AG08396 (cell line): Measurements from ENCODE around the gene NR2C2.
"Not testable (repeated sequence)": the region's sequence is repeated elsewhere in the genome, so short reads cannot be mapped to it uniquely, and the experiment has no call there.

Source experiments
- DNase-seq: peaks from one replicate; pipeline ENCODE4 v3.0.0; 2012; ENCODE audit warnings: low spot score, mixed read lengths

The NR2C2 gene

DNA sequence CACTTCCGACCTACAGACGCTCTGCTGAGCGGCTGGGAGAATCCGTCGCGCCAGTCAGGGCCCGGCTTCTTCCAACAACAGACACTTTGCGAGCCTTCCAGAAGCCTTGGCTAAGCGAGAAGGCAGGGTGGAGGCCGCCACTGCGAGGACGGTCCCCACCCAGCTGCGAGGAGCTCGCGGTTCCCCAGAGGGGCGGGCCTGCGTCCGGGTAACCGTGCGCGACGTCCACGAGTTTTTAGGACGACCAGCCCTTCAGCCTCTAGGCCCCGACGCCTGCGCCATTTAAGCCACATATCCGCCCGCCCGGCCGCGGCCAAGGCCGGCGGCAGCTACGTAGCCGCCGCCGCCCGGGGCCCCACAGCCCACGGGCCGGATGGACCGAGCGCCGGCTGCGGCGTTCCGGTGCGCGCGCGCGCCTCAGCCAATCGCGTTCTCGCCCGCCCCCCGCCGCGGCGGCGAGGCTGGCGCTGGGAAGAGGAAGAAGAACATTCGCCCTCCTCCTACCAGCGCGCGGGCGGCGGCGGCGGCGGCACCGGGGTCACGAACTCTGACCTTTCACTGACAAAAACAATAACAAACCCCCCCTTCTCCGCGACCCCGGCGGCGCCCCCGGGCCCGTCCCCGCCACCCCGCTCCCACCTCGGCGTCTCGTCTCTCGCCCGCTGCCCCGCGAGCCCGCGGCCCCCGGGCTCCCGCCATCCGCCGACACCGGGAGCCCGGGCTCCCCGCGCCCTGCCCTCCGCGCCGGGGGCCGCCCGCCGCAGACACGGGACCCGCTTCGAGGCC lies at the start of gene NR2C2:
NR2C2 (plus strand) TSS at position 484 of the 786 bp plus-strand sequence. CDS start 56,332 bp downstream, outside the sequence.
- peak; percentile 93 for DNase-seq

GRCh38 chr3:14898929-14899328 lies 48.5 kb upstream of the NR2C2 start:
- DNase-seq: no peak

GRCh38 chr3:14899993-14900618 lies 47.3 kb upstream of the NR2C2 start:
- DNase-seq: no peak

DNA sequence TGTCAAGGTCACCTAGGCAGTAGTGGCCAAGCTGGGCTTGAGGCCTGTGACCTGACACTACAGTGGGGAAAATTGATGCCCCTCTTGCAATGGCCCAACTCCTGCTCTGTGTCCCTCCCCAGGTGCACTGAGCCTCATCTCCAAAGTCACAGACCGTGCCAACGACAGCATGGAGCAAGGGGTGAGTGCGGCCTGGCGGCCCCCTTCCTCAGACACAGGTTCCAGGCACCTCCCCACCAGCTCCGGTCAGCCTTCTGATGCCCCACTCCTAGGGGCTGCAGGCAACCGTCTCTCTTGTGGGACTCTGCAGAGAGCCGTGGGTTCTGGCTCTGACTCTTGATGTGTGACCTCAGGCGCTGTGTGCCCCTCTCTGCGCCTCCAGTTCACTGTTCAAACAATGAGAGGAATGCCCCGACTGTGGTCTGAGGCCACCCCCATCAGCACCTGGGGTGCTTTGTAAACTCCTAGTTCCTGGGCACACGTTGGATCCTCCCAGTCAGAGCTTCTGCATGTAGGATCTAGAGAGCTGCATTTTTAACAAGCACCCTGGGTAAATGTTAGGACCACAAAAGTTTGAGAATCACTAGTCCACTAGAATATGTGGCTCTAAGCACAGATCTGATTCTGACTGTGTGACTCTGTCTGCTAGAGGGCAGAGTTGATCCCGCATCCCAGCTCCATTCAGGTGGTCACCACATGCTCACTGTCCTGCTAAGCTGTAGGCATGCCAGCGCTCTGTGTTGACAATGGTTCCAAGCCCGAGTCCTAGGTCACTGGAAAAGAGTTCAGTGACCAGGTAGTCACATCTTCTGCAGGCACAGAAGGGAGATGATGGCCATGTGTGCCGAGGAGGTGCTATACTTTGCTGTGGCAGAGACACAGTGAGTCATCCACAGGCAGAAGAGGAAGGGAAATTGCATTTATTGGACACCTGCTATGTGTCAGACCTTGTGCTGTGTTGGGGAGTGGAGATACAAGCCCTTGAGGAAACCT lies 46.2 kb upstream of the NR2C2 start:
- DNase-seq: no peak

- DNase-seq: no peak
These were observed 44.7 kb upstream of the NR2C2 start for GRCh38 chr3:14902719-14903118.

GRCh38 chr3:14903501-14903900 lies 43.9 kb upstream of the NR2C2 start:
- not testable (repeated sequence) for DNase-seq

DNA sequence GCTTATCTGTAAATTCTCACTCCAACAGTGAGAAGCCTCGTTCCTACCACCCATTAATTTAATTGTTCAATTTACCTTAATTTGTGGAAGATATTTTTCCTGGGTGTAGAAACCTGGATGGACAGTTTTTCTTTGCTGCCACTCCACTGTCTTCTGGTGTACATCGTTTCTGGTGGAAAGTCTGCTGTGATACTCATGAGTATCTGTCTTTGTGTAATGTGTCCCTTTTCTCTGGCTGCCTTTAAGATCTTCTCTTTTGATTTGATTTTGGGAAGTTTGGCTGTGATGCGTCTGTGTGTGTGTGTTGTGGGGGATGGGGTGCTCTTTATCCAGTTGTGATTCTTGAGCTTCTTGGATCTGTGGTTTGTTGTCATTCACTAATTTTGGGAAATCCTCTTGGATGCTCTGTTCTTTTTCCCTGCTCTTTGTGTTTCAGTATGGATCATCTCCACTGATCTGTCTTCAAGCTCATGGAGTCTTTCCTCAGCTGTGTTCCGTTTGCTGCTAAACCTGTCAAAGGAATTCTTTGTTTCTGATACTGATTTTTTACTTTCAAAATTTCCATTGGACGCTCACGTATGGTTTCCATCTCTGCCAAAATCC lies 42.2 kb upstream of the NR2C2 start:
- DNase-seq: no peak

DNA sequence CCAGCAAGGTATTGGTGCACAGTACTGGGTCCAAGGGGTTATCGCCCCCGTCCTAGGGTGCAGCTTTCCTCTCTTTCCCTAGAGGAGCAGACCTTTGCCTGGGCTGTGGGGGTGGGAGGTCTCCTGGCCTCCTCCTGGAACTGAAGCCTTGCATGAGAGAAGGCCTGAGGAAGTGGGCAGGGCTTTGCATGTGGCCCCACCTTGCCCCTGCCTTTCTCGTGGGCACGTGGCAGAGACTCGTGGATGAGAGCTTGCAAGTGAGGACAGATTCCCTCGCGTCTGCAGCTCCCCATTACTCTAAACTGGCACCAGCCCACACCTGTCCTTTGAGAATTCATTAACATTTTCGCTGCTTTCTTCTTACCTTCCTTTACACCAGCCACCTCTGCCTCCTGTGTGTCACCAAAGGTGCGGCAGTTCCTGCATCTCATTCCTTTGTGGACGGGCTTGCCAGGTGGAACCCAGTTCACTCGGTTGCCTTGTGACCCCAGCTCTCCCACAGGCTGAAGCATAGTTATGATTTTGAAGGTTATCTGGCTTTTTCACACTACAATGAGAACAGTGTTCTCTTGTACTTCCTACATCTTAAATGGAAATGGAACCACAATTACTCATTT lies 40.9 kb upstream of the NR2C2 start:
- no peak for DNase-seq

- DNase-seq: no peak
These were observed 40.1 kb upstream of the NR2C2 start for GRCh38 chr3:14907043-14907966.

GRCh38 chr3:14909250-14909649 lies 38.1 kb upstream of the NR2C2 start:
- no peak for DNase-seq

DNA sequence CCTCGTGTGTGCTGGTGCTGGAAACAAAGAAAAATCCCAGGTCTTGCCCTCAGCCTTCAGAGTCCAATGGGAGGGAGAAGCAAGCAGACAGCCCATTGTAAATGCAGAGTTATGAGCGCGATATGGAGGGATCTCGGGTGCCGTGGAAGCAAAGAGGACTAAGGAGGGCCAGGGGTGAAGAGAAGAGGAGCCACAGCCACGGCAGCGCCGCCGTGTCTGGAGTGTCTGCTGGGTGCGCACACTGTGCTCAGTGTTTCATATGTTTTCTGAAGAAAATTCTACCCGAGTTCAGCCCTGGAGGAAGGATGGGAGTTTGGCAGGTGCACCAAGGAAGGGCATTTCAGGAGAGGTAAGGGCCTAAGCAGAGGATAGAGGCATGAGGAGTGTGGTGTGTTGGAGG lies 35.7 kb upstream of the NR2C2 start:
- no peak for DNase-seq

- no peak for DNase-seq
These were observed 34.1 kb upstream of the NR2C2 start for GRCh38 chr3:14913071-14913925.

- no peak for DNase-seq
These were observed 33.2 kb upstream of the NR2C2 start for GRCh38 chr3:14913926-14914778.

DNA sequence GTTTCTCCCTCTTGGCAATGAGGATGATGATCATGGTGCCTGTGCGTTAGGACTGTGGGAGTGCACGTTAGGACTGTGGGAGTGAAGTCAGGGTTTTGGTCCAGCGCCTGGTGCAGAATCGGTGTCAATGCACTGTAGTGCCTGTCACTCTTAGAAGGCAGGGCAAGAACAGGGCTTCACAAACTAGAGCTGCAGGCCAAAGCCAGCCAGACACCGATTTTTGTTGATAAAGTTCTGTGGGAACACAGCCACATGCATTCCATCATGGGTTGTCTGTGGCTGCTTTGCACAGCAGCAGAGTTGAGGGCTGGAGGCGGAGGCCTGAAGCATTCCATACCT lies 32.6 kb upstream of the NR2C2 start:
- DNase-seq: no peak

DNA sequence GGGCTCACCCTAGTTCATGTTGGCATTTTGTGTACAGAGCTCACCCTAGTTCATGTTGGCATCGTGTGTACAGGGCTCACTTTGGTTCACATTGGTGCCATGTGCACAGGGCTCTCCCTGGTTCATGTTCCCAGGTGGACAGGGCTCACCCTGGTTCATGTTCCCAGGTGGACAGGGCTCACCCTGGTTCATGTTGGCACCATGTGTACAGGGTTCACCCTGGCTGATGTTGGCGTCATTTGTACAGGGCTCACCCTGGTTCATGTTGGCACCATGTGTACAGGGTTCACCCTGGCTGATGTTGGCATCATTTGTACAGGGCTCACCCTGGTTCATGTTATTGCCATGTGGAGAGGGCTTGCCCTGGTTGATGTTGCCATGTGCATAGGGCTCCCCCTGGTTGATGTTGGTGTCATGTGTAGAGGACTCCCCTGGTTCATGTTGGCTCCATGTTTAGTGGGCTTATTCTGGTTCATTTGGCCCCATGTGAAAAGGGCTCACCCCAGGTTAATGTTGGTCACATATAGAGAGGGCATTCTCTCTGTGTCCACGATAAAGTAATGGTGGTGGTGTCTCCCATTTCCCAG lies 31.7 kb upstream of the NR2C2 start:
- DNase-seq: no peak

GRCh38 chr3:14918356-14918860 lies 29.0 kb upstream of the NR2C2 start:
- DNase-seq: no peak

- no peak for DNase-seq
These were observed 26.8 kb upstream of the NR2C2 start for GRCh38 chr3:14920536-14920935.

DNA sequence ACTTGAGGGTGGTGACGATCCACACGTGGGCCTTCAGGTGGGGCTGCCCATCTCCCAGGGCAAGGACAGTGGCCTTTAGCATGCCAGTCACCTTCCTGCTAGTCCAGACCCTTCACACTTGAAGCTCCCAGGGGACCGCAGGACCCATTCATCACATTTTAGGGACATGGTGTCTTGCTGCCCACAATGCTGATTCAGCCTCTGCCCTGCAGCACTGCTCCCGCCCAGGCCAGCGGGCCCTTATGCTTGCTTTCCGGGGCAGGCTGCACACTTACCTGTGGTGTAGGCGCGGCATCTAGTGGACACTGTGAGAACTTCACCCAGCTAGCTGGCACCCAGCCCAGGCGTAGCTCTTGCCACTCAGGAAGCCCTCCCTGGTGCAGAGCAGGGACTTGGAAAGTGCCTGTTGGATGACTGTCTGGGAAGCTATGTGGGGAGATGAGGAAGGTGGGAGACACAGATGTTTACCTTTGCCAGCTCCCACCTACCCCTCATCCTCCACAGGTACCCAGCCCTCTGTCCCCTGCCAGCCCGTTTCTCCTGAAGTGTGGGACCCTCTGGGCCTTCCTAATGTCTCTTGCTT lies 26.3 kb upstream of the NR2C2 start:
- peak; percentile 86 for DNase-seq
